Mucosa of descending colon (tissue), 3 donors: ENCODE results near the gene SPRYD7. TPM values are rescaled to one million over a fixed set of nuclear protein-coding genes. Genes with fewer than 3 reads are reported as not detected.

Source experiments
- ATAC-seq: fragments of 200-7000 bp; cut with Tn5 transposase; one replicate; pipeline ENCODE4 v1.9.1; 2020; ENCODE audit warnings: mild to moderate bottlenecking, moderate library complexity
- DNase-seq, 3 donors: peaks; one replicate each; pipeline ENCODE4 v3.0.0-alpha.2; 2020
- H3K36me3 ChIP-seq: fragments of 200-600 bp; one replicate; pipeline ENCODE4 v1.8.0; 2021; ENCODE audit warnings: low read depth, mild to moderate bottlenecking
- H3K4me1 ChIP-seq: fragments of 200-600 bp; one replicate; pipeline ENCODE4 v1.8.0; 2021; ENCODE audit warnings: low read depth, mild to moderate bottlenecking
- H3K4me3 ChIP-seq: fragments of 200-600 bp; one replicate; pipeline ENCODE4 v1.8.0; 2021; ENCODE audit warnings: mild to moderate bottlenecking
- H3K9me3 ChIP-seq: fragments of 200-600 bp; one replicate; pipeline ENCODE4 v1.8.0; 2021; ENCODE audit warnings: mild to moderate bottlenecking
- CTCF ChIP-seq: fragments of 200-600 bp; IDR thresholded peaks from one replicate; pipeline ENCODE4 v1.8.0; 2022; ENCODE audit warnings: antibody characterized with exemption, mild to moderate bottlenecking
- intact Hi-C, 2 donors: fragments of 100-400 bp; cut with DNase I in 1 of 2; cut with micrococcal nuclease in 1 of 2; formaldehyde crosslinking; loops; one replicate each; pipeline versions ENCODE4 v1.11.0 to v1.11.1; 2022; cut with DNase I, micrococcal nuclease
- total RNA-seq, 3 donors: library from RNA; stranded (reverse); fragmentation: NEBNext Ultra II Directional in 2 of 3; extraction: Animal tissue kit (Norgen Biotek cat#: 25700) in 2 of 3; gene quantifications; one replicate each; pipeline versions ENCODE4 v1.2.1 to v1.2.4, GENCODE V29; 2021 to 2023
- donor health status: DM: no; HTN: no; CAD: no; lungs with moderate emphysema.
- donor health status: DM: no; HTN: no; CAD: no.
- donor health status: DM: no; HTN: yes; CAD: no.

SPRYD7 gene
- total RNA-seq, 3 donors from 2014 or later: 11.2 to 15.0 (median 12.4) TPM

- no peak overlapping the region for H3K4me3 ChIP-seq
- DNase-seq (no peak), ATAC-seq (no peak)
- no peaks in the 10 kb centered on the region for H3K9me3 ChIP-seq
- no peak for TF ChIP-seq CTCF
- intact Hi-C loops: no loop called here
- no peaks in the 10 kb centered on the region for H3K4me1 ChIP-seq
- no peaks in the 10 kb centered on the region for H3K36me3 ChIP-seq
These were observed 68.3 kb downstream of the SPRYD7 start for GRCh38 chr13:49867834-49868233.

- Histone ChIP-seq H3K4me1 (no peaks in the 10 kb centered on the region), H3K4me3 (no peak overlapping the region), H3K9me3 (no peaks in the 10 kb centered on the region), H3K36me3 (no peaks in the 10 kb centered on the region)
- intact Hi-C loops: no loop called here
- TF ChIP-seq CTCF: no peak
- no peak for ATAC-seq
- no peak for DNase-seq
These were observed 70.9 kb downstream of the SPRYD7 start for GRCh38 chr13:49865218-49865617.

GRCh38 chr13:49864509-49864908, 71.6 kb downstream of the SPRYD7 start:
- no peak overlapping the region for H3K4me3 ChIP-seq
- DNase-seq: no peak
- no peak for ATAC-seq
- H3K9me3 ChIP-seq: no peaks in the 10 kb centered on the region
- no peaks in the 10 kb centered on the region for H3K36me3 ChIP-seq
- intact Hi-C loops: no loop called here
- TF ChIP-seq CTCF: no peak
- H3K4me1 ChIP-seq: no peaks in the 10 kb centered on the region

Other genes with a start within 250 kb of the SPRYD7 start
- gene EBPL, start 244.9 kb downstream of the SPRYD7 start, total RNA-seq: 10 to 100 TPM; 33.6 to 36.8 (median 34.0) TPM
- 10 to 100 TPM; 20.0 to 45.6 (median 24.6) TPM for gene KPNA3, start 143.7 kb downstream of the SPRYD7 start, total RNA-seq
- gene TRIM13, start 60.7 kb upstream of the SPRYD7 start, total RNA-seq: 10 to 100 TPM; 31.6 to 35.5 (median 32.7) TPM
- 1 to 10 TPM in 2 of 3 donors, under 1 TPM in 1; 0.66 to 1.2 (median 1.1) TPM for gene KCNRG, start 79.1 kb upstream of the SPRYD7 start, total RNA-seq